GM11168 (cell line): ENCODE measurements around the gene PRM1.

Experiments used
- in situ Hi-C: fragments of 300-500 bp; cut with MboI; formaldehyde crosslinking; loops from one replicate; pipeline ENCODE4 v1.12.0; 2022; ENCODE audit warnings: low sequenced_read_pairs; ENCODE audit not compliant: unreplicated experiment

PRM1 gene

GRCh38 chr16:11256661-11257130 lies 24.4 kb downstream of the PRM1 start:
- in situ Hi-C loops, result no loop called here

GRCh38 chr16:11255737-11256660 lies 25.1 kb downstream of the PRM1 start, which contains the start of gene SOCS1:
SOCS1 (minus strand) TSS chr16:11256204; CDS start chr16:11255478, 726 bp downstream.
- in situ Hi-C loops, result no loop called here

GRCh38 chr16:11254913-11255736 lies 26.0 kb downstream of the PRM1 start:
- in situ Hi-C loops, result no loop called here

- in situ Hi-C loops, result no loop called here
Measured at GRCh38 chr16:11253995-11254912, 26.9 kb downstream of the PRM1 start.

GRCh38 chr16:11253009-11253994 lies 27.8 kb downstream of the PRM1 start:
- in situ Hi-C loops, result no loop called here

- in situ Hi-C loops, result no loop called here
Measured at GRCh38 chr16:11252482-11252931, 28.6 kb downstream of the PRM1 start.

GRCh38 chr16:11251525-11252481 lies 29.3 kb downstream of the PRM1 start:
- in situ Hi-C loops, result no loop called here

GRCh38 chr16:11250786-11251524 lies 30.2 kb downstream of the PRM1 start:
- in situ Hi-C loops, result no loop called here

GRCh38 chr16:11250091-11250785 lies 30.9 kb downstream of the PRM1 start:
- in situ Hi-C loops, result no loop called here

GRCh38 chr16:11249233-11250061 lies 31.7 kb downstream of the PRM1 start:
- in situ Hi-C loops, result loop anchor here (5.0 kb wide), 1 partner anchor 282 kb away; no protein-coding TSS in a partner anchor

- in situ Hi-C loops, result loop anchor here (5.0 kb wide), 1 partner anchor 281 kb away; no protein-coding TSS in a partner anchor
Measured at GRCh38 chr16:11248133-11248532, 33.0 kb downstream of the PRM1 start.

- in situ Hi-C loops, result loop anchor here (5.0 kb wide), 1 partner anchor 279 kb away; no protein-coding TSS in a partner anchor
Measured at GRCh38 chr16:11245988-11246387, 35.1 kb downstream of the PRM1 start.

GRCh38 chr16:11245222-11245737 lies 35.9 kb downstream of the PRM1 start:
- in situ Hi-C loops, result loop anchor here (5.0 kb wide), 1 partner anchor 278 kb away; no protein-coding TSS in a partner anchor

- in situ Hi-C loops, result no loop called here
Measured at GRCh38 chr16:11242658-11243057, 38.5 kb downstream of the PRM1 start.
